H9 (cell line): ENCODE measurements around the gene GFI1B. TPM values are rescaled to one million over a fixed set of nuclear protein-coding genes. Genes with fewer than 3 reads are reported as not detected.

Experiments
- DNase-seq: peaks from one replicate; pipeline ENCODE4 v3.0.0-alpha.2; 2017
- H2AFZ ChIP-seq: one replicate; pipeline ENCODE4 v1.6.1; 2013; ENCODE audit warnings: mild to moderate bottlenecking, low read length, control low read depth, moderate library complexity
- H2AK5ac ChIP-seq: 2 replicates; pipeline ENCODE4 v1.6.1; 2013; ENCODE audit warnings: low read length, control low read depth, mixed read lengths; ENCODE audit not compliant: insufficient read length
- H2BK120ac ChIP-seq: one replicate; pipeline ENCODE4 v1.6.1; 2013; ENCODE audit warnings: low read depth, mild to moderate bottlenecking, low read length, control low read depth, inconsistent platforms; ENCODE audit not compliant: poor library complexity, severe bottlenecking
- H2BK12ac ChIP-seq: 2 replicates; pipeline ENCODE4 v1.6.1; 2013; ENCODE audit warnings: low read length, control low read depth, mixed read lengths, low read depth; ENCODE audit not compliant: insufficient read length
- H2BK15ac ChIP-seq: 2 replicates; pipeline ENCODE4 v1.6.1; 2013; ENCODE audit warnings: low read depth, low read length, control low read depth
- H2BK20ac ChIP-seq: one replicate; pipeline ENCODE4 v1.6.1; 2013; ENCODE audit warnings: low read depth, mild to moderate bottlenecking, low read length, control low read depth, inconsistent platforms; ENCODE audit not compliant: poor library complexity, severe bottlenecking
- H2BK5ac ChIP-seq: 2 replicates; pipeline ENCODE4 v1.6.1; 2013; ENCODE audit warnings: low read length, control low read depth, mixed read lengths; ENCODE audit not compliant: insufficient read length
- H3K14ac ChIP-seq: 2 replicates; pipeline ENCODE4 v1.6.1; 2013; ENCODE audit warnings: low read length, control low read depth; ENCODE audit not compliant: insufficient read depth
- H3K18ac ChIP-seq: 2 replicates; pipeline ENCODE4 v1.6.1; 2013; ENCODE audit warnings: low read depth, mild to moderate bottlenecking, mixed read lengths, low read length, control low read depth; ENCODE audit not compliant: insufficient read length
- H3K23ac ChIP-seq: 2 replicates; pipeline ENCODE4 v1.6.1; 2013; ENCODE audit warnings: low read length, control low read depth, mixed read lengths, low read depth; ENCODE audit not compliant: insufficient read length
- H3K23me2 ChIP-seq: 2 replicates; pipeline ENCODE4 v1.6.1; 2013; ENCODE audit warnings: low read depth, mild to moderate bottlenecking, mixed read lengths, low read length, control low read depth; ENCODE audit not compliant: insufficient read length, poor library complexity, severe bottlenecking
- H3K27ac ChIP-seq: 2 replicates; pipeline ENCODE4 v1.5.1; 2013; ENCODE audit warnings: low read length, control low read depth, mixed read lengths, low read depth; ENCODE audit not compliant: insufficient read length
- H3K27me3 ChIP-seq: 2 replicates; pipeline ENCODE4 v1.6.1; 2013; ENCODE audit warnings: low read length, control low read depth, inconsistent platforms; ENCODE audit not compliant: insufficient read depth
- H3K4ac ChIP-seq: 2 replicates; pipeline ENCODE4 v1.6.1; 2013; ENCODE audit warnings: low read depth, mild to moderate bottlenecking, control low read depth, inconsistent platforms, low read length, moderate library complexity
- H3K4me1 ChIP-seq: 2 replicates; pipeline ENCODE4 v1.6.1; 2013; ENCODE audit warnings: low read length, control low read depth, inconsistent platforms; ENCODE audit not compliant: insufficient read depth
- H3K4me2 ChIP-seq: 2 replicates; pipeline ENCODE4 v1.6.1; 2013; ENCODE audit warnings: low read length, control low read depth, mixed read lengths; ENCODE audit not compliant: insufficient read length, insufficient read depth
- H3K56ac ChIP-seq: 2 replicates; pipeline ENCODE4 v1.6.1; 2013; ENCODE audit warnings: low read depth, mild to moderate bottlenecking, mixed read lengths, low read length, control low read depth; ENCODE audit not compliant: insufficient read length
- H3K79me1 ChIP-seq: 2 replicates; pipeline ENCODE4 v1.6.1; 2013; ENCODE audit warnings: low read depth, mild to moderate bottlenecking, moderate library complexity, low read length, control low read depth, inconsistent platforms; ENCODE audit not compliant: insufficient read depth, poor library complexity, severe bottlenecking
- H3K79me2 ChIP-seq: 2 replicates; pipeline ENCODE4 v1.6.1; 2013; ENCODE audit warnings: low read length, control low read depth, inconsistent platforms; ENCODE audit not compliant: insufficient read depth
- H3K9ac ChIP-seq: 2 replicates; pipeline ENCODE4 v1.6.1; 2013; ENCODE audit warnings: low read length, control low read depth, mixed read lengths; ENCODE audit not compliant: insufficient read length; ENCODE audit errors: extremely low read depth
- H3K9me3 ChIP-seq: one replicate; pipeline ENCODE4 v1.6.1; 2013; ENCODE audit warnings: low read depth, low read length, inconsistent platforms; ENCODE audit not compliant: control insufficient read depth
- H3T11ph ChIP-seq: one replicate; pipeline ENCODE4 v1.6.1; 2013; ENCODE audit warnings: mild to moderate bottlenecking, low read length, control low read depth, inconsistent platforms
- H4K20me1 ChIP-seq: one replicate; pipeline ENCODE4 v1.6.1; 2013; ENCODE audit not compliant: control insufficient read depth, insufficient read length, insufficient read depth
- H4K5ac ChIP-seq: 2 replicates; pipeline ENCODE4 v1.6.1; 2013; ENCODE audit warnings: low read depth, mild to moderate bottlenecking, mixed read lengths, low read length, control low read depth; ENCODE audit not compliant: insufficient read length
- H4K8ac ChIP-seq: replicated peaks from 2 replicates; pipeline ENCODE4 v1.6.1; 2013; ENCODE audit warnings: low read length, control low read depth, mixed read lengths, low read depth; ENCODE audit not compliant: insufficient read length
- H4K91ac ChIP-seq: 2 replicates; pipeline ENCODE4 v1.6.1; 2013; ENCODE audit warnings: low read depth, mild to moderate bottlenecking, moderate library complexity, mixed read lengths, low read length, control low read depth; ENCODE audit not compliant: insufficient read length
- H3K27ac Mint-ChIP-seq, 3 experiments: 2 replicates in 2 of 3; 3 replicates in 1 of 3; pipeline ENCODE4 v1.8.0; 2020 to 2021; ENCODE audit warnings: mixed read lengths in 3 of 3, mild to moderate bottlenecking in 1 of 3, moderate library complexity in 1 of 3
- H3K27me3 Mint-ChIP-seq: 2 replicates; pipeline ENCODE4 v1.8.0; 2021; ENCODE audit warnings: low read depth, mild to moderate bottlenecking, moderate library complexity, mixed read lengths
- H3K36me3 Mint-ChIP-seq, 3 experiments: 2 replicates in 2 of 3; 3 replicates in 1 of 3; pipeline ENCODE4 v1.8.0; 2020 to 2021; ENCODE audit warnings: low read depth in 3 of 3, mixed read lengths in 3 of 3; ENCODE audit not compliant: insufficient read depth in 1 of 3
- H3K4me1 Mint-ChIP-seq, 2 experiments: 2 replicates each; pipeline ENCODE4 v1.8.0; 2020; ENCODE audit warnings: mixed read lengths in 2 of 2
- H3K4me3 Mint-ChIP-seq, 2 experiments: 2 replicates in 1 of 2; 3 replicates in 1 of 2; pipeline ENCODE4 v1.8.0; 2020 to 2021; ENCODE audit warnings: mild to moderate bottlenecking in 2 of 2, mixed read lengths in 2 of 2, moderate library complexity in 1 of 2
- H3K9me3 Mint-ChIP-seq, 2 experiments: 2 replicates in 1 of 2; 3 replicates in 1 of 2; pipeline ENCODE4 v1.8.0; 2020; ENCODE audit warnings: mild to moderate bottlenecking in 2 of 2, mixed read lengths in 2 of 2, moderate library complexity in 1 of 2
- WGBS: extraction: QIAGEN DNeasy Blood & Tissue Kit; methylation state at CpG from one replicate; pipeline ENCODE4 v1.1.7; 2013; ENCODE audit warnings: missing lambda C conversion rate, low lambda C conversion rate, mixed read lengths; ENCODE audit not compliant: insufficient read length; ENCODE audit errors: extremely low coverage; 5-methylcytosine and 5-hydroxymethylcytosine counted together
- total RNA-seq: library from RNA; stranded (reverse); gene quantifications from 2 replicates; pipeline ENCODE4 v1.2.1, GENCODE V29; 2021
- TF ChIP-seq, protein P1 (sequence below): fragments of 200-600 bp; sonication (generic); conservative IDR thresholded peaks from 3 replicates; pipeline ENCODE4 v1.8.0; 2021; ENCODE audit warnings: antibody characterized with exemption, mild to moderate bottlenecking

GFI1B gene
- total RNA-seq, 1 experiment from 2014 or later: not detected

- TF ChIP-seq, protein P1, sequence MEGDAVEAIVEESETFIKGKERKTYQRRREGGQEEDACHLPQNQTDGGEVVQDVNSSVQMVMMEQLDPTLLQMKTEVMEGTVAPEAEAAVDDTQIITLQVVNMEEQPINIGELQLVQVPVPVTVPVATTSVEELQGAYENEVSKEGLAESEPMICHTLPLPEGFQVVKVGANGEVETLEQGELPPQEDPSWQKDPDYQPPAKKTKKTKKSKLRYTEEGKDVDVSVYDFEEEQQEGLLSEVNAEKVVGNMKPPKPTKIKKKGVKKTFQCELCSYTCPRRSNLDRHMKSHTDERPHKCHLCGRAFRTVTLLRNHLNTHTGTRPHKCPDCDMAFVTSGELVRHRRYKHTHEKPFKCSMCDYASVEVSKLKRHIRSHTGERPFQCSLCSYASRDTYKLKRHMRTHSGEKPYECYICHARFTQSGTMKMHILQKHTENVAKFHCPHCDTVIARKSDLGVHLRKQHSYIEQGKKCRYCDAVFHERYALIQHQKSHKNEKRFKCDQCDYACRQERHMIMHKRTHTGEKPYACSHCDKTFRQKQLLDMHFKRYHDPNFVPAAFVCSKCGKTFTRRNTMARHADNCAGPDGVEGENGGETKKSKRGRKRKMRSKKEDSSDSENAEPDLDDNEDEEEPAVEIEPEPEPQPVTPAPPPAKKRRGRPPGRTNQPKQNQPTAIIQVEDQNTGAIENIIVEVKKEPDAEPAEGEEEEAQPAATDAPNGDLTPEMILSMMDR: no peak
- Histone ChIP-seq H3K9ac (no peak overlapping the region), H3K79me2 (no peaks in the 10 kb centered on the region), H2AFZ (no peak overlapping the region), H2BK120ac (no peak overlapping the region), H3T11ph (no peak overlapping the region), H3K9me3 (no peaks in the 10 kb centered on the region), H3K14ac (no peak overlapping the region), H4K8ac (no peak overlapping the region), H2BK20ac (no peak overlapping the region), H4K5ac (no peak overlapping the region), H2AK5ac (no peak overlapping the region), H3K56ac (no peak overlapping the region), H2BK5ac (no peak overlapping the region), H2BK15ac (no peak overlapping the region), H3K27me3 (no peaks in the 10 kb centered on the region), H3K18ac (no peak overlapping the region), H4K91ac (no peak overlapping the region), H4K20me1 (no peaks in the 10 kb centered on the region), H3K4me2 (no peak overlapping the region), H3K27ac (no peak overlapping the region), H3K79me1 (no peaks in the 10 kb centered on the region), H2BK12ac (no peak overlapping the region), H3K23ac (no peak overlapping the region), H3K23me2 (no peaks in the 10 kb centered on the region), H3K4me1 (no peaks in the 10 kb centered on the region), H3K4ac (no peak overlapping the region)
- Mint-ChIP-seq H3K4me1 (no peaks in the 10 kb centered on the region), H3K27ac (no peak overlapping the region), H3K9me3 (peaks cover 0 to 3% of the 10 kb centered on the region in 2 experiments; a peak in 1 of 5 replicates), H3K4me3 (no peak overlapping the region), H3K27me3 (peaks cover 77% of the 10 kb centered on the region), H3K36me3 (no peaks in the 10 kb centered on the region)
- WGBS: no CpG with 5 or more reads among the region's 5 CpGs
- no peak for DNase-seq
Measured at GRCh38 chr9:133014696-133015095, 36.2 kb downstream of the GFI1B start.
